Activated CD4-positive, alpha-beta T cell treated with anti-CD3 and anti-CD28 coated beads for 36 hours (primary cell): ENCODE results near the gene ASTN2. TPM values are rescaled to one million over a fixed set of nuclear protein-coding genes. Genes with fewer than 3 reads are reported as not detected.

ENCODE experiments used
- ATAC-seq: fragments of 200-7000 bp; cut with Tn5 transposase; one replicate; pipeline ENCODE4 v1.10.0; 2021; ENCODE audit warnings: mild to moderate bottlenecking, moderate library complexity
- CTCF ChIA-PET: fragments of 350-600 bp; sonication (Branson Sonifier 250); formaldehyde crosslinking; loops from one replicate; lab custom pipeline; 2021; ENCODE audit warnings: antibody characterized with exemption; lab: Charles Lee
- POLR2A ChIA-PET: fragments of 350-600 bp; sonication (Branson Sonifier 250); formaldehyde crosslinking; loops from one replicate; lab custom pipeline; 2021; ENCODE audit warnings: antibody characterized with exemption, inconsistent platforms; lab: Charles Lee
- DNase-seq: peaks from one replicate; pipeline ENCODE4 v3.0.0-alpha.2; 2020
- H3K27ac Mint-ChIP-seq: one replicate; pipeline ENCODE4 v1.8.0; 2021; ENCODE audit warnings: mixed read lengths
- H3K27me3 Mint-ChIP-seq: one replicate; pipeline ENCODE4 v1.8.0; 2021; ENCODE audit warnings: mixed read lengths
- H3K36me3 Mint-ChIP-seq: one replicate; pipeline ENCODE4 v1.8.0; 2021; ENCODE audit warnings: low read depth, mixed read lengths
- H3K4me1 Mint-ChIP-seq: one replicate; pipeline ENCODE4 v1.8.0; 2021; ENCODE audit warnings: mixed read lengths
- H3K4me3 Mint-ChIP-seq: one replicate; pipeline ENCODE4 v1.8.0; 2021; ENCODE audit warnings: mild to moderate bottlenecking, moderate library complexity, mixed read lengths
- H3K9me3 Mint-ChIP-seq: one replicate; pipeline ENCODE4 v1.8.0; 2021; ENCODE audit warnings: low read depth, mixed read lengths
- intact Hi-C, 2 experiments: fragments of 100-400 bp; cut with DNase I in 1 of 2; cut with micrococcal nuclease in 1 of 2; formaldehyde crosslinking; loops; one replicate each; pipeline versions ENCODE4 v1.14.2 to v1.15.1; 2022 to 2024; cut with DNase I, micrococcal nuclease
- total RNA-seq, 2 experiments: library from RNA; stranded (reverse); gene quantifications; one replicate each; pipeline ENCODE4 v1.2.3, GENCODE V29; 2021

Gene ASTN2
- total RNA-seq, 2 experiments from 2014 or later = 3.0 to 4.2 TPM

DNA sequence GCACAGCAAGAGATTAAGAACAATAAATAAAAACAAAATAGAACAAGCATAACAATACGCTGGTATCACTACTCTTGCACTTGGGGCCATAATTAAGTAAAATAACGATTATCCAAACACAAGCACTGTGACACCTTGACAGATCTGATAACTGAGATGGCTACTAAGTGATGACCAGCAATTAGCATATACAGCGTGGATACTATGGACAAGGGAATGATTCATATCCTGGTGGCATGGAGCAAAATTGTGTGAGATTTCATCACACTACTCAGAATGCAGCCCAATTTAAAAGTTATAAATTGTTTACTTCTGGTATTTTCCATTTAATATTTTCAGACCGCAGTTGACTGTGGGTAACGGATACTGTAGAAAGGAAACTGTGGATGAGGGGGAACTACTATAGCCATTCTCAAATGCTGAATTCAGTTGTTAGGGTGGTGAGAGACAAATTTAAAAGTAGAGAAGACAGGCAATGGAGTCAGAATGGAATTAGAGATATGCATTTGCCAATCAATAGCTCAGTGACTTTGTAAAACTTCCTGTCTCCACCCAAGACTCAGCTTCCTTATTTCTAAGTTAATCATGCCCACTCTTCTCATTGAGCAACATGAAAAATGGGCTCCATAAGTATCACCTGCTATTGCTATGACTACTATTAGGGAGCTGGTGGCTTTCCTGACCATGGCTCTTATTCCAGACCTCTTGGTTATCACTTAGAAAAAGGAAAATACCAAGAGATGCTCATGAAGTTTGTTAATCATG lies 427.0 kb downstream of the ASTN2 start:
- no peaks in the 10 kb centered on the region for H3K36me3 Mint-ChIP-seq
- H3K27me3 Mint-ChIP-seq = peaks cover 2% of the 10 kb centered on the region
- POLR2A ChIA-PET = interaction anchor here (1.0 kb wide), 1 partner anchor 21 kb away, joined by 3 read pairs; no protein-coding TSS in a partner anchor
- CTCF ChIA-PET = no interaction called here
- no peak overlapping the region for H3K4me3 Mint-ChIP-seq
- H3K9me3 Mint-ChIP-seq = no peaks in the 10 kb centered on the region
- H3K4me1 Mint-ChIP-seq = no peaks in the 10 kb centered on the region
- no peak for ATAC-seq
- DNase-seq = no peak
- intact Hi-C loops = no loop called here
- H3K27ac Mint-ChIP-seq = no peak overlapping the region

DNA sequence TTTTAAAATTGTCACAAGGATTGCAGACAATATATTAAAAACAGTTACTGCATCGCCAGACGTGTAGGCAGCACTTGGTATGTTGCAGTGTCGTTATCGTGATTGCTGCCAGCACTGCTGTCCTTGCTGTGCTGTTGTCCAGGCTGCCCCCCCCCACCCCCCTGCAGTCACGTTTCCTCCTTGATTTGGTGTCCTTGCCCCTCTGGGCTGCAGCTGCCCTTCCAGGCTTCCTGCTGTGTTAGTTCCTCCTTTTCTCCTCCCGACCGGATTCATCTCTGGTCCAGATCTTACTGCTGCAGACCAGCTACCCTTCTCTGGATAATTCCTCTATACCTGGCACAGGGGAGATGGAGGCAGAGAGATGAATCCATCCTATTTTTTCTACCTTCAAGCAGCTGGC lies 428.8 kb downstream of the ASTN2 start:
- CTCF ChIA-PET = no interaction called here

DNA sequence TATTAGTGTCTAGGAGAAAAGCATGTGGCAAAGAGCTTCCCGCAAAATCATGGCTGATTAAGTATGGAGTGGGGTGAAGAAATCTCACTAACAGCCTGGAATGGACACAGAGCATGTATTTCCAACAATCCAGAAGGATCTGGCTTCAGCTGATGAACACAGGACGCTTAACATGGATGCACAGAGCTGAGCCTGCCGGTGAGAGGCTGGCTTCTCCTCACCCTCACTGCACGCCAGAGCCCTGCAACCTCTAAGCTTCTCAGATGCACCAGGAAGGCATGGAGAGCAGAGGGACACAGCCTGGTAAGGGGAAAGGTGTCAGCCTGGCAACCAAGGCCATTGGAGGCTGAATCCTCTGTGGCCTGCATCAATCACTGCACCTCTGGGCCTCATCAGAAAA lies 429.3 kb downstream of the ASTN2 start:
- H3K4me3 Mint-ChIP-seq = no peak overlapping the region
- intact Hi-C loops = no loop called here
- no peaks in the 10 kb centered on the region for H3K36me3 Mint-ChIP-seq
- H3K4me1 Mint-ChIP-seq = no peaks in the 10 kb centered on the region
- H3K27me3 Mint-ChIP-seq = peaks cover 2% of the 10 kb centered on the region
- no peak overlapping the region for H3K27ac Mint-ChIP-seq
- DNase-seq (no peak), ATAC-seq (no peak)
- CTCF ChIA-PET = no interaction called here
- no peaks in the 10 kb centered on the region for H3K9me3 Mint-ChIP-seq
- POLR2A ChIA-PET = no interaction called here

More for the DNA sequence above, 428.8 kb downstream of the ASTN2 start:
- ATAC-seq (no peak), DNase-seq (no peak)
- Mint-ChIP-seq H3K27me3 (peaks cover 2% of the 10 kb centered on the region), H3K4me1 (no peaks in the 10 kb centered on the region), H3K4me3 (no peak overlapping the region), H3K27ac (no peak overlapping the region), H3K9me3 (no peaks in the 10 kb centered on the region), H3K36me3 (no peaks in the 10 kb centered on the region)
- POLR2A ChIA-PET = interaction anchor here (0.6 kb wide), 1 partner anchor 267 kb away, joined by 3 read pairs; no protein-coding TSS in a partner anchor
- intact Hi-C loops = no loop called here

DNA sequence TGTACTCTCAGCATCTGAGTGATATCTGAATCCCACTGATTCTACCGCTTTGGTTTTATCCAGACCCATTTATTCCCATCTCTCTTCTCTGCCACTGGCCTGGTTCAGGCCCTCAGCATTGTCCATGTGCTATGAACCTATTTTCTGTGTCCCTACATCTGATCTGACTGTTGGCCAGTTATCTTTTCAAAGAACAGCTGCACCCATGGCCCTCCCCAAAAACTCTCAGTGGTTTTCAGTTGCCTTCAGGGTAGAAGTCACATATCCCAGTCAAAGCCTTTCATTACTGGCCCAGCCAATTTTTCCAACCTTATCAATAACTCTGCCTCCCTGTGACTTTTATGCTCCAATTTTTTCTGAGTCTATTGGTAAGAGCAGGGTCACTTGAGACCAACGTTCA lies 430.7 kb downstream of the ASTN2 start:
- POLR2A ChIA-PET = no interaction called here
- no peak for ATAC-seq

DNA sequence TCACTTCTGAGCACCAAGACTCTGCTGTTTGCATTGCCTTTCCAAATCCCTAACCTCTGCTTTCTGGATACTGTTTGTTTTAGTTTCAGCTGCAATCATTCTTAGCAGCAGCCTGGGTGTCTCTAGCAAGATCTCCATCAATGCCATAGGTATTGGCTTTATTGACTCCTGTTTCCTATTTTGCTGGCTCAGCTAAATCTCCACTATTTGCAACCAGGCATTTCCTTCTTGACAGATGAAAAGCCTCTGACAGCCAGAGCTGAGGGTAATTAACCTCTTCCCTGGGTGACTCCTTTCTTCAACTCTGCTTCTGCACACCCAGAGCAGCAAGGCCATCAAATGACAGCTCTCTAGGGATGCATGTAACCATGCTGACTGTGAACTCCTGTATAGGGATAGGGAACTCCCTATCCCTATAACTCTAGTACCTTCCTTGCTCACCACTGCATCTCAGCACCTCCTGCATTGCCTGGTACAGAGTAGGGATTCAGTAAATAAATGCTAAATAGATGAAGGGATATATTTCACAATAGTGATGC lies 434.2 kb downstream of the ASTN2 start:
- ChIA-PET CTCF (no interaction called here), POLR2A (no interaction called here)
- Mint-ChIP-seq H3K9me3 (peaks cover 3% of the 10 kb centered on the region), H3K36me3 (no peaks in the 10 kb centered on the region), H3K27ac (no peak overlapping the region), H3K27me3 (peaks cover 2% of the 10 kb centered on the region), H3K4me1 (no peaks in the 10 kb centered on the region), H3K4me3 (no peak overlapping the region)
- intact Hi-C loops = no loop called here
- ATAC-seq (no peak), DNase-seq (no peak)

More for the DNA sequence above, 430.7 kb downstream of the ASTN2 start:
- Mint-ChIP-seq H3K27me3 (no peaks in the 10 kb centered on the region), H3K9me3 (no peaks in the 10 kb centered on the region), H3K36me3 (no peaks in the 10 kb centered on the region), H3K4me3 (no peak overlapping the region), H3K4me1 (no peaks in the 10 kb centered on the region), H3K27ac (no peak overlapping the region)
- CTCF ChIA-PET = no interaction called here
- no peak for DNase-seq
- intact Hi-C loops = no loop called here

DNA sequence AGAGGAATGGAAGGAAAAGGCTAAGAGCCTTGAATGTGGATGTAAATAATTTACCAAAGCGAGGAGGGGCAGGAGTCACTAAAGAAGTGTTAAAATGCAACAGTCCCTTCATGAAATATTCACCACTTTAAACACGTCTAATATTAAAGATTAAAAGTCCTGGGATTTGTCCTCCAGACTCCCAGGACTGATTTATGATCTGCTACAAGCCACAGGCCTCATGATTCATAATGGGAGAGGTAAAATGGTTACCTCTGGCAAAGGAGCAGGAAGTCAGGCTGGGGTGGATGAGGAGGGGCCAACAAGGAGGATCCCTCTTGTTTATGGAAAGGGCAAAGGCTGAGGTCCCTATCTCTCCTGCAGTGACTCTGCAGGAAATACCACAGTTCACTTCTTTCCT lies 435.4 kb downstream of the ASTN2 start:
- Mint-ChIP-seq H3K4me3 (no peak overlapping the region), H3K36me3 (no peaks in the 10 kb centered on the region), H3K27ac (no peak overlapping the region), H3K27me3 (peaks cover 2% of the 10 kb centered on the region), H3K4me1 (no peaks in the 10 kb centered on the region), H3K9me3 (peaks cover 3% of the 10 kb centered on the region)
- intact Hi-C loops = no loop called here
- ATAC-seq = no peak
- ChIA-PET POLR2A (no interaction called here), CTCF (no interaction called here)
- no peak for DNase-seq

DNA sequence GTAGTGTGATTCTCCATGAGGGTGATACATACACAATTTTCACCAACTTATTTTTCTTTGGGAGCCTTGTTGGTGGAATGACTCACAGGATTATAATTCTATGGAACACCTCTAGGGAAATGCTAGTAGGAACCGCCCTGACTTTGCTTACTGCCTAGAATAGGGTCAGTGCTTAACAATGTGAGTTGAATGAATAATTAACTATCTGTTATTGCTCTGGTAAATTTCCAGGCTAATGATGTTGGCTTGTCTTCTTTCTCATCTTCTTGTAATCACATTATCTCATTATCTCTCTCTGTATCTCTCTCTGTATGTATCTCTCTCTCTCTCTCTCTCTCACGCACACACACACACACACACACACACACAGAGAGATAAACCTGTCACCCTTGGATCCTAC lies 436.7 kb downstream of the ASTN2 start:
- Mint-ChIP-seq H3K9me3 (peaks cover 3% of the 10 kb centered on the region), H3K36me3 (no peaks in the 10 kb centered on the region), H3K27me3 (peaks cover 2% of the 10 kb centered on the region), H3K4me1 (no peaks in the 10 kb centered on the region), H3K4me3 (no peak overlapping the region), H3K27ac (no peak overlapping the region)
- DNase-seq (no peak), ATAC-seq (no peak)
- ChIA-PET CTCF (no interaction called here), POLR2A (no interaction called here)
- intact Hi-C loops = no loop called here

DNA sequence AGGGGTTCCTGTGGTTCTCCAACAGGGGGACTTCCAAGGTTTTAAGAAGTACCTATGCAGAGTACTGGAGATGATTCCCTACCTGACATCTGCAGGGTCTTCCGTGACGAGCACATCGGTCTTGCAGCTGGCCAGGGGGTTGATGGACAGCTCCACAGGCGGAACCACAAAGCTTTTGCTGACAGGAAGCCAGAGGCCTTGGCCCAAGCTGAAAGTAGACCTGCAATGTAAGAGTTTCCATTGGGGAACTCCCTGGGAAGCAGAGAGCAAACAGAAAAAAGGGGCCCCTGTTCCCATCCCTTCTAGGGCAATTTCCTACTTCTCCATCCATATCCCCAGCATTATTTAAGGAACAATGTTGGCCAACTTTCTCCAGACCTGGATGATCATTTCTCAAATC lies 439.7 kb downstream of the ASTN2 start:
- ATAC-seq = no peak
- peaks cover 2% of the 10 kb centered on the region for H3K27me3 Mint-ChIP-seq
- CTCF ChIA-PET = no interaction called here
- no peaks in the 10 kb centered on the region for H3K4me1 Mint-ChIP-seq
- no peak for DNase-seq
- no peak overlapping the region for H3K27ac Mint-ChIP-seq
- H3K9me3 Mint-ChIP-seq = peaks cover 3% of the 10 kb centered on the region
- H3K4me3 Mint-ChIP-seq = no peak overlapping the region
- H3K36me3 Mint-ChIP-seq = no peaks in the 10 kb centered on the region
- intact Hi-C loops = no loop called here
- POLR2A ChIA-PET = no interaction called here

DNA sequence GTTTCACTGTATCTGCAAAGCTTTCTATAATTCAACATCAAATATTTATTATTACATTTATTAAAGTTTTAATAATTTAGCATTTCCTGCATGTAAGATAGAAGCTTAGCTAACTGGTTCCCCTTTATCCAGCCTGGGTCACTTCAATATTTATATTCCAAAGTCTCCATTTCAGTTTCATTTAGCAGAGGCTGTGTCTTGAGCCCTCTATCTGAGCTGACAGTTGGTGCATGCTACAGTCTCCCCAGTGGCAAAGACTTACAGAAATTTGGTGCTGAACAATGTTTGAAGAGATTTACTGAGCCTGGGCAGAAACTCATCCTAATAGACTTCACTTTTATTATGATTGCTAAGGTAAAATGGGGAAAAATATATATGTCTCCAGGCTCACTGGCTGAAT lies 448.7 kb downstream of the ASTN2 start:
- Mint-ChIP-seq H3K4me1 (no peaks in the 10 kb centered on the region), H3K4me3 (no peak overlapping the region), H3K9me3 (peaks cover 4% of the 10 kb centered on the region), H3K27ac (no peak overlapping the region), H3K36me3 (no peaks in the 10 kb centered on the region), H3K27me3 (peaks cover 6% of the 10 kb centered on the region)
- ChIA-PET CTCF (interaction anchor here (0.6 kb wide), 1 partner anchor 53 kb away, joined by 3 read pairs; no protein-coding TSS in a partner anchor), POLR2A (no interaction called here)
- ATAC-seq = no peak
- no peak for DNase-seq
- intact Hi-C loops = no loop called here

DNA sequence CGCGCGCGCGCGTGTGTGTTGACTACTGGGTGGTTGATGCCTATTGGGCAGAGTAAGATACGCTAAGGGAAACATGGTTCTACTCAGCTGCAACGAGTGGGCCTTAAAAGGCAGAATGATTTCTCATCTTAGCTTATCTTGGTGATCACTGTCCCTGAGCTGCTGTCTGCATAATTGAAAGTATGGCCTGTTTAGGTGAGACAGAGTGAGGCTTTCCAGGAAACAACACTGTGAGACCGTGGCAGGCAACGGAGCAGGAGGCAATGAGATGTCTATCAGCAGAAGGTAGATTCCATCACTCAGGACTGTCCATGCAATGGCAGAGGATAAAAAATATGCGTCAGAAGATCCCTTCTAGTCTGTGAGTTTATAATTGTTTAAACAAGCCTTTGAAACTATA lies 450.6 kb downstream of the ASTN2 start:
- DNase-seq (no peak), ATAC-seq (no peak)
- no peak overlapping the region for H3K4me3 Mint-ChIP-seq
- POLR2A ChIA-PET = no interaction called here
- H3K27ac Mint-ChIP-seq = no peak overlapping the region
- peaks cover 5% of the 10 kb centered on the region for H3K9me3 Mint-ChIP-seq
- intact Hi-C loops = no loop called here
- H3K4me1 Mint-ChIP-seq = no peaks in the 10 kb centered on the region
- CTCF ChIA-PET = no interaction called here
- peaks cover 7% of the 10 kb centered on the region for H3K27me3 Mint-ChIP-seq
- no peaks in the 10 kb centered on the region for H3K36me3 Mint-ChIP-seq

DNA sequence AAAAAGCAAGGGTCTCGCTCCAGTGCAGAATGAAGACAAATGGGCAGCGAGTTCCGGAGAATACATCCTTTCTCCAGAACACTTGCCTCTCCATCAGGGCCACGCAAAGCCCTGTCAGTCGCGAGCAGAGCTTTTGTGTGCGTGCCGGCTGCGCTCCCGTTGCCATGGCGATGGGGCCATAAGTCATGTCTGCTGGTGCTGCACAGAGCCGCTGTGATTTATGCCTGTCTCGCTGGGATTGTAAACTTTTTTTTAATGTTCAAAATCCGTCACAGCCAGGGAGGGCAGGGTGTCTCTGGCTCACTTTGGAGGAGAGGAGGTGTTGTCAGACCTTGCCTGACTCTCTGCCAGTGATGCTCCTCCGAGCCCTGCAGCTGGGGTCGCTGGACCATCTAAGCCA lies 455.0 kb downstream of the ASTN2 start:
- POLR2A ChIA-PET = no interaction called here
- peaks cover 2% of the 10 kb centered on the region for H3K4me1 Mint-ChIP-seq
- intact Hi-C loops = no loop called here
- H3K36me3 Mint-ChIP-seq = no peaks in the 10 kb centered on the region
- CTCF ChIA-PET = no interaction called here
- no peak overlapping the region for H3K27ac Mint-ChIP-seq
- no peak overlapping the region for H3K4me3 Mint-ChIP-seq
- H3K9me3 Mint-ChIP-seq = peaks cover 2% of the 10 kb centered on the region
- peak; percentile 11 for DNase-seq
- peaks cover 10% of the 10 kb centered on the region for H3K27me3 Mint-ChIP-seq
- no peak for ATAC-seq

DNA sequence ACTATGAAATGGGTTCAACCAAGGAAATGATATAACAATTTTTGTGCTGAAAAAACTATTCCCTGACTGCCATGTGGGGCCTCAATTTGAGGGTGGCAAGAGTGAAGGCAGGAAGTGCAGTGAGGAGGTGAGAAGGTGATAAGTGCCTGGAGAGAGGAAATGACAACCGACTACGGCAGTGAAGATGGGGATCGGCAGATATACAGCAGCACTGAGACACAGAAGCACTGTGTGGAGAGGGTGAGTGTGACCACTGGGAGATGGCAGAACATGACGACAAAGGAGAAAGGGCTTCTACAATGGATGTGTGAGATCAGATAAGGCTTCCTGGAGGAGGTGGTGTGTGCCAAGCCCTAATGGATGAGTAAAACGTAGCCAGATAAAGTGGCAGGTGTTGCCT lies 456.0 kb downstream of the ASTN2 start:
- intact Hi-C loops = no loop called here
- Mint-ChIP-seq H3K36me3 (no peaks in the 10 kb centered on the region), H3K27ac (no peak overlapping the region), H3K9me3 (peaks cover 2% of the 10 kb centered on the region), H3K27me3 (peaks cover 10% of the 10 kb centered on the region), H3K4me1 (peaks cover 2% of the 10 kb centered on the region), H3K4me3 (no peak overlapping the region)
- ChIA-PET CTCF (no interaction called here), POLR2A (no interaction called here)
- DNase-seq = no peak
- ATAC-seq = no peak
